ENCODE results near the gene GPR45.

The GPR45 gene

GRCh38 chr2:105254531-105255210 lies 13.1 kb downstream of the GPR45 start:
- H3K4me3 ChIP-seq (ENCODE audit: low read depth, low read length): no peak overlapping the region
- TF ChIP-seq CTCF (IDR thresholded peaks at IDR 0.05; ENCODE audit: control insufficient read depth, extremely low read depth, insufficient read depth): no peak
- DNase-seq (ENCODE audit: low read depth): no peak

- no peak overlapping the region for H3K4me3 ChIP-seq (ENCODE audit: low read depth, low read length)
- DNase-seq (ENCODE audit: low read depth): no peak
- no peak for TF ChIP-seq CTCF (IDR thresholded peaks at IDR 0.05; ENCODE audit: control insufficient read depth, extremely low read depth, insufficient read depth)
Measured at GRCh38 chr2:105255979-105256378, 14.4 kb downstream of the GPR45 start.

- no peak for TF ChIP-seq CTCF (IDR thresholded peaks at IDR 0.05; ENCODE audit: control insufficient read depth, extremely low read depth, insufficient read depth)
- no peak for DNase-seq (ENCODE audit: low read depth)
- no peak overlapping the region for H3K4me3 ChIP-seq (ENCODE audit: low read depth, low read length)
Measured at GRCh38 chr2:105256431-105257047, 15.0 kb downstream of the GPR45 start.

GRCh38 chr2:105257981-105258380 lies 16.4 kb downstream of the GPR45 start:
- TF ChIP-seq CTCF (IDR thresholded peaks at IDR 0.05; ENCODE audit: control insufficient read depth, extremely low read depth, insufficient read depth): no peak
- DNase-seq (ENCODE audit: low read depth): no peak
- no peak overlapping the region for H3K4me3 ChIP-seq (ENCODE audit: low read depth, low read length)

- TF ChIP-seq CTCF (IDR thresholded peaks at IDR 0.05; ENCODE audit: control insufficient read depth, extremely low read depth, insufficient read depth): no peak
- no peak overlapping the region for H3K4me3 ChIP-seq (ENCODE audit: low read depth, low read length)
- DNase-seq (ENCODE audit: low read depth): no peak
Measured at GRCh38 chr2:105258835-105259350, 17.4 kb downstream of the GPR45 start.

- no peak for DNase-seq (ENCODE audit: low read depth)
- H3K4me3 ChIP-seq (ENCODE audit: low read depth, low read length): no peak overlapping the region
- no peak for TF ChIP-seq CTCF (IDR thresholded peaks at IDR 0.05; ENCODE audit: control insufficient read depth, extremely low read depth, insufficient read depth)
Measured at GRCh38 chr2:105261061-105261460, 19.5 kb downstream of the GPR45 start.
